ENCODE data around the gene TIMM13.

TIMM13 gene

DNA sequence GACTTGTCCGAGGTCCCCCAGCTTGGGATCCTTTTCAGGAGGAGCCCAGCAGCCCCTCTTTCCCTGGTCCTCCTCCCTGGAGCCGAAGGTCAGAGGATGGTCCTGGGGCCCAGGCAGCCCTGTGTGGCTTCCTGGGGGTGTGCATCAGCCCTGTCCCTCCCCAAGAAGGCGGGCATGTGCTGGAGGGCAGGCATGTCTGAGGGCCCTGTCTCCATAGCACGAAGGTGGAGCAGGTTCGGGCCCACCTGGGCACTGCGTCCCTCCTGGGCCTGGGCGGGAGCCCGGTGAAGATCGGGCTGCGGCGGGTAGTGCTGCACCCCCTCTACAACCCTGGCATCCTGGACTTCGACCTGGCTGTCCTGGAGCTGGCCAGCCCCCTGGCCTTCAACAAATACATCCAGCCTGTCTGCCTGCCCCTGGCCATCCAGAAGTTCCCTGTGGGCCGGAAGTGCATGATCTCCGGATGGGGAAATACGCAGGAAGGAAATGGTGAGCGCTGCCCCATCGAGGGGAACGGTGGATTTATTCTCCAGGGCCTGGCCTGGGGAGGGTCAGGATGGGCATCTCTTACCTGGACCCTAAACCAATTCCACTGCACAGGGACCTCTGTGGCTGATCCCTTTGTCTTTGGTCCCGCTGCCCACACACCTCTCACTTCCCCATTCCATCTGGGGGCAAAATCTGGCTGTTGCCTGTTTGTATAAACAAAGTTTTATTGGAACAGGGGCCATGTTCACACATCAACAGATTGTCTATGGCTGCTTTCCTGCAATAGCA lies 10.9 kb downstream of the TIMM13 start:
- no peak; the same call in 1 of the 2 replicates for TF ChIP-seq POLR2A (IDR thresholded peaks at IDR 0.05; ENCODE audit: low read depth, low read length)
- TF ChIP-seq TAF1 (IDR thresholded peaks at IDR 0.05; ENCODE audit: borderline replicate concordance, low read depth, low read length), result no peak
- no peak for TF ChIP-seq POLR2AphosphoS5 (IDR thresholded peaks at IDR 0.05; ENCODE audit: low read depth, low read length)
- FAIRE-seq (no peak), DNase-seq (ENCODE audit: insufficient read length) (no peak)

DNA sequence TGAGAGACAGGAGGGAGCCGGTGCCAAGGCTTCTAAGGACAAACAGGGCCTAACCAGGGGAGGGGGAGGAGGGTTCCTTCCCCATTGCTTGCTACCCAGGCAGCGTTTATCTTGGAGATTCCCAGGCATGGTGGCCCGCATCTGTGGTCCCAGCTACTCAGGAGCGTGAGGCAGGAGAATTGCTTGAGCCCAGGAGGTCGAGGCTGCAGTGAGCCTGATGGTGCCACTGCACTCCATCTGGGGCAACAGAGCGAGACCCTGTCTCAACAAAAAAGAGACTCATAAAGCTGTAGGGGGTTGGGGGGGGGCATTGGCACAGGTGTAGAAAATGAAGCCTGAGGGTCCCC lies 11.4 kb downstream of the TIMM13 start:
- no peak for FAIRE-seq

DNA sequence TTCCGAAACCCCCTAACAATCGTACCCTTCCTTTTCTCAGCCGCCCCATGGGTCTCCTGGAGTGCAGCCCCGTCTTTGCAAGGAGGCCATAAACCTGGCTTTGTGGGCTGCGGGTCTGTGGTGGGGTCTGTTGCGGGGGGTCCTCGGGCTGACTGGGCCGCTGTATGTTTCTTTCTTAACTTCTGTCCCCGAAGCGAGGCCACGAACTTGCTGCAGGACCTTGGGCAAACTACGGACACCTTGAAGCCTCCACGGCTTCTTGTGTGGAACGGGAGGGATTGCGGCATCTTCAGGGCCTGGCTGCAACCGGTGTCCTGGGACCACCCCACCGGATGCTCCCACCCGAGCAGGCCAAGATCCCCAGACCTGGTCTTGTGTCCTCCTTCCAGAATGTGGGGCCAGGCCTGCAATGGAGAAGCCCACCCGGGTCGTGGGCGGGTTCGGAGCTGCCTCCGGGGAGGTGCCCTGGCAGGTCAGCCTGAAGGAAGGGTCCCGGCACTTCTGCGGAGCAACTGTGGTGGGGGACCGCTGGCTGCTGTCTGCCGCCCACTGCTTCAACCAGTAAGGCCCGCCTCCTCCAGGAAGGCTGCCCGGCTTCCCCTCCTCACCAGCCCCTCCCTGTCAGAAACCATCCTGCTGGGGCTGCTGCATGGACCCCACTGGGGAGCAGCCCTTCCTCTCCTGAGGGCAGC lies 12.0 kb downstream of the TIMM13 start:
- DNase-seq (ENCODE audit: insufficient read length) (no peak), FAIRE-seq (no peak)
- TF ChIP-seq POLR2AphosphoS5 (IDR thresholded peaks at IDR 0.05; ENCODE audit: low read depth, low read length) (no peak), TAF1 (IDR thresholded peaks at IDR 0.05; ENCODE audit: borderline replicate concordance, low read depth, low read length) (no peak), POLR2A (IDR thresholded peaks at IDR 0.05; ENCODE audit: low read depth, low read length) (no peak; the same call in 1 of the 2 replicates)

More for the DNA sequence above, 11.4 kb downstream of the TIMM13 start:
- no peak for DNase-seq (ENCODE audit: insufficient read length)
- no peak for TF ChIP-seq TAF1 (IDR thresholded peaks at IDR 0.05; ENCODE audit: borderline replicate concordance, low read depth, low read length)
- no peak; the same call in 1 of the 2 replicates for TF ChIP-seq POLR2AphosphoS5 (IDR thresholded peaks at IDR 0.05; ENCODE audit: low read depth, low read length)
- TF ChIP-seq POLR2A (IDR thresholded peaks at IDR 0.05; ENCODE audit: low read depth, low read length), result no peak

DNA sequence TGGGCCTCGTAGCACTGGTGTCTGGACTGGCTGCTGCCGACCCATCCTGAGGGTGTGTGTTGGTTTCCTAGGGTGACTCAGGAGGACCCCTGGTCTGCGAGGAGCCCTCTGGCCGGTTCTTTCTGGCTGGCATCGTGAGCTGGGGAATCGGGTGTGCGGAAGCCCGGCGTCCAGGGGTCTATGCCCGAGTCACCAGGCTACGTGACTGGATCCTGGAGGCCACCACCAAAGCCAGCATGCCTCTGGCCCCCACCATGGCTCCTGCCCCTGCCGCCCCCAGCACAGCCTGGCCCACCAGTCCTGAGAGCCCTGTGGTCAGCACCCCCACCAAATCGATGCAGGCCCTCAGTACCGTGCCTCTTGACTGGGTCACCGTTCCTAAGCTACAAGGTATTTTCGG lies 13.8 kb downstream of the TIMM13 start:
- FAIRE-seq (no peak), DNase-seq (ENCODE audit: insufficient read length) (no peak)
- TF ChIP-seq POLR2A (IDR thresholded peaks at IDR 0.05; ENCODE audit: low read depth, low read length) (no peak), POLR2AphosphoS5 (IDR thresholded peaks at IDR 0.05; ENCODE audit: low read depth, low read length) (peak; percentile 13; the same call in 1 of the 2 replicates)

DNA sequence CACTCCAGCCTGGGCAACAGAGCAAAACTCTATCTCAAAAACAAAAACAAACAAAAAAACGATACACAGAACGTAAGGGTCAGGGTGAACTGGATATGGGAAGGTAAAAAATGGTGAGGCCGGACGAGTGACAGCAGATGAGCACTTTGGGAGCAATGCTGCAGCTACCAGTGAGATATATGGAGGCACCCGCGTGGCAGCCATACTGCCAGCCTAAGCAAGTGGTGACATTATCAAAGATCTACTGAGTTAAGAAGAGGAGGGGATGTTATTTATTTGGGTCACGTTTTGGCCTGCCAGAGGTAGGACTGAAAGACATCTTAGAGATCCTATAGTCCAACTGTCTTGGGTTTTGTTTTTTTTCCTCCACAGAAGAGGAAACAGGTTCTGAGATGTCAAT lies 14.2 kb downstream of the TIMM13 start:
- DNase-seq (ENCODE audit: insufficient read length), result no peak
- no peak for TF ChIP-seq TAF1 (IDR thresholded peaks at IDR 0.05; ENCODE audit: borderline replicate concordance, low read depth, low read length)
- FAIRE-seq, result no peak

DNA sequence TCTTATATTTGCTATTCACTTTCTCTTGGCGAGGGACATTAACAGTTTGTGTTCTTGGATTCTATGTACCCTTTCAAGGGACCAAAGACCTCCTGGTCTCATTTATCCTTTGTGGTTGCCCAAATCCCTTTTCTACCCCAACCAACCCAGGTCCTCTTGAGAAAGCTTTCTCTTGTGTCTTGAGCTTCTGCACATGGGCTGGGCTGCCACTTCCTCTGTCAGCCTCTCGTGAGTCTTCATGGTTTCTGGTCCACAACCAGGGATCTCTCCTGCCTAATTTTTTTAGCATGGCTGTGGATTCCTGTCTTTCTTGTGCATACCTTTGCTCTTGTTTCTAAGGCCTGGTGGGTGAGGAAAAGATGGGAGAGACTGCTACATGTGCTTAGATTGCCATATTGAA lies 14.9 kb downstream of the TIMM13 start:
- no peak for FAIRE-seq
- DNase-seq (ENCODE audit: insufficient read length), result no peak
- TF ChIP-seq POLR2A (IDR thresholded peaks at IDR 0.05; ENCODE audit: low read depth, low read length), result no peak
- no peak for TF ChIP-seq POLR2AphosphoS5 (IDR thresholded peaks at IDR 0.05; ENCODE audit: low read depth, low read length)
- no peak for TF ChIP-seq TAF1 (IDR thresholded peaks at IDR 0.05; ENCODE audit: borderline replicate concordance, low read depth, low read length)

DNA sequence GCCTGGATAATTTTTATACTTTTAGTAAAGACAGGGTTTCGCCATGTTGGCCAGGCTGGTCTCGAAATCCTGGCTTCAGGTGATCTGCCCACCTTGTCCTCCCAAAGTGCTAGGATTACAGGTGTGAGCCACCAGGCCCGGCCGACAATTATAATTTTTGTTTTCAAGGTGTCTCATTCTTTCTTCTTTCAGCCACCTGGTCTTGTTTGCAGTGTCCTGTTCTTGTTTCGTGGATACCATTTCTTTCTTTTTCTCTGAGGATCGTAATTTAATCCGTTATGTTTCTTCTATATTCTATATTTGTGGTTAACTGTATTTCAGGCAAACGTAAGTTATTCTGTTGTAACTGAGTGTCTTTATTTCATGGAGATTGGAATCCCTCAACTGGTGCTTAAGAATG lies 15.7 kb downstream of the TIMM13 start:
- TF ChIP-seq POLR2A (IDR thresholded peaks at IDR 0.05; ENCODE audit: low read depth, low read length), result no peak
- no peak for TF ChIP-seq POLR2AphosphoS5 (IDR thresholded peaks at IDR 0.05; ENCODE audit: low read depth, low read length)
- TF ChIP-seq TAF1 (IDR thresholded peaks at IDR 0.05; ENCODE audit: borderline replicate concordance, low read depth, low read length), result no peak
- FAIRE-seq, result no peak
- no peak for DNase-seq (ENCODE audit: insufficient read length)

DNA sequence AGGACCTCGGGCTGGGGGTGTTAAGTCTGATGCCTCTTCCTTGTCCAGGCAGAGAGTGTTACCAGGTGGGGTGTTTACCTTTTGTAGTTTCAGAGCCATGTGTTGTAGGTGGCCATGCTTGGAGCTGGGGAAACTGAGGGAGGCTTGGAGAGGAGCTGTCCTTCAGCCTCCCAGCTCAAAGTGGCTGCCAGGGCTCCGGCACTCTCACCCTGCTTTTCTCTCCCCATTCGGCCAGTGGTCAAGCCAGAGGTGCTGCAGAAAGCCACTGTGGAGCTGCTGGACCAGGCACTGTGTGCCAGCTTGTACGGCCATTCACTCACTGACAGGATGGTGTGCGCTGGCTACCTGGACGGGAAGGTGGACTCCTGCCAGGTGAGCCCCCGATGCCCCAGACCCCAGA lies 17.4 kb downstream of the TIMM13 start:
- TF ChIP-seq POLR2A (IDR thresholded peaks at IDR 0.05; ENCODE audit: low read depth, low read length) (no peak), TAF1 (IDR thresholded peaks at IDR 0.05; ENCODE audit: borderline replicate concordance, low read depth, low read length) (no peak), POLR2AphosphoS5 (IDR thresholded peaks at IDR 0.05; ENCODE audit: low read depth, low read length) (no peak)
- DNase-seq (ENCODE audit: insufficient read length), result no peak
- no peak for FAIRE-seq

DNA sequence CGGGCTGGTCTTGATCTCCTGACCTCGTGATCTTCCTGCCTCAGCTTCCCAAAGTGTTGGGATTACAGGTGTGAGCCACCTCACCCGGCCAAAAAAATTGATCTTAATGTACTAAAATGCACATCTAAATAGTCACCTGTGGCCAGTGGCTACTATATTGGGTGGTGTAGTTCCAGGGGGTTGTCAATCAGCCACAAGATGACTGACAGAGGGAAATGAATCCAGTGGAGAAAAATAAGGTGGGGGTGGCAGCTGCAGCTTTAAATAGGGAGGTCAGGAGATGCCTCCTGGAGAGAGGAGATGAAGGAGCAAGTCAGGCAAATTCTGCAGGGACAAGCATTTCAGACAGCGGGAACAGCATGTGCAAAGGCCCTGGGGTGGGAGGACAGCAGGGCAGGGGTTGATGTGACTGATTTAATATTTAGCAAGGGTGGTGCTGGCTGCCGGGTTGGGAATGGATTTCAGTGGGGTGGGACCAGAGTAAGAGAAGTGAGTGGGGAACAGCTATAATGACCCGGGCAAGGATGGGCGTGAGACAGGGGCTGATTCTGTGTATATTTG lies 18.0 kb downstream of the TIMM13 start:
- no peak for FAIRE-seq
- DNase-seq (ENCODE audit: insufficient read length), result no peak
- TF ChIP-seq POLR2A (IDR thresholded peaks at IDR 0.05; ENCODE audit: low read depth, low read length) (no peak), TAF1 (IDR thresholded peaks at IDR 0.05; ENCODE audit: borderline replicate concordance, low read depth, low read length) (no peak), POLR2AphosphoS5 (IDR thresholded peaks at IDR 0.05; ENCODE audit: low read depth, low read length) (no peak)

DNA sequence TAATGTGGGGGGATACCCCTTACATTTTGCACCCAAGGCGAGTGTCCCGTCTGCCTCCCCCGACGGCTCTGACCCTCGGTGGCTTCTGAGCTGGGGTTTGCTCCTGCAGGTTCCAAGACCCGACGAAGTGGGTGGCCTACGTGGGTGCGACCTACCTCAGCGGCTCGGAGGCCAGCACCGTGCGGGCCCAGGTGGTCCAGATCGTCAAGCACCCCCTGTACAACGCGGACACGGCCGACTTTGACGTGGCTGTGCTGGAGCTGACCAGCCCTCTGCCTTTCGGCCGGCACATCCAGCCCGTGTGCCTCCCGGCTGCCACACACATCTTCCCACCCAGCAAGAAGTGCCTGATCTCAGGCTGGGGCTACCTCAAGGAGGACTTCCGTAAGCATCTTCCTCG lies 19.1 kb downstream of the TIMM13 start:
- FAIRE-seq (no peak), DNase-seq (ENCODE audit: insufficient read length) (no peak)
- TF ChIP-seq POLR2AphosphoS5 (IDR thresholded peaks at IDR 0.05; ENCODE audit: low read depth, low read length) (no peak), TAF1 (IDR thresholded peaks at IDR 0.05; ENCODE audit: borderline replicate concordance, low read depth, low read length) (no peak), POLR2A (IDR thresholded peaks at IDR 0.05; ENCODE audit: low read depth, low read length) (no peak)

DNA sequence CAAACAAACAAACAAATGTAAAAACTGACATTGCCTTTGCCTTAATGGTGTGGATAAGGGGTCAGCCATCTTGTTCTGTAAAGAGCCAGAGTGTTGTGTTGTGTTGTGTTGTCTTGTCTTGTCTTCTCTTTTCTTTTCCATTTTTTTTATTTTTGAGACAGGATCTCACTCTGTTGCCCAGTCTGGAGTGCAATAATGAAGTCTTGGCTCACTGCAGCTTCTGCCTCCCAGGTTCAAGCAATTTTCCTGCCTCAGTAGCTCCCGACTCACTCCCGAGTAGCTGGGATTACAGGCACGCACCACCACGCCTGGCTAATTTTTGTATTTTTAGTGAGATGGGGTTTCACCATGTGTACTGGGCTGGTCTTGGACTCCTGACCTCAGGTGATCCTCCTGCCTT lies 27.8 kb downstream of the TIMM13 start:
- no peak for FAIRE-seq
- DNase-seq (ENCODE audit: insufficient read length), result no peak
- no peak for TF ChIP-seq POLR2AphosphoS5 (IDR thresholded peaks at IDR 0.05; ENCODE audit: low read depth, low read length)
- no peak for TF ChIP-seq TAF1 (IDR thresholded peaks at IDR 0.05; ENCODE audit: borderline replicate concordance, low read depth, low read length)
- no peak for TF ChIP-seq POLR2A (IDR thresholded peaks at IDR 0.05; ENCODE audit: low read depth, low read length)

Data from GM12892 (cell line).